HG03039 (cell line): ENCODE data around the gene IFIT3.

Experiments used
- ATAC-seq: cut with Tn5 transposase; IDR thresholded peaks from one replicate; pipeline ENCODE4 v1.9.1; 2021; ENCODE audit warnings: mild to moderate bottlenecking, moderate library complexity; ENCODE audit not compliant: unreplicated experiment

IFIT3 gene

DNA sequence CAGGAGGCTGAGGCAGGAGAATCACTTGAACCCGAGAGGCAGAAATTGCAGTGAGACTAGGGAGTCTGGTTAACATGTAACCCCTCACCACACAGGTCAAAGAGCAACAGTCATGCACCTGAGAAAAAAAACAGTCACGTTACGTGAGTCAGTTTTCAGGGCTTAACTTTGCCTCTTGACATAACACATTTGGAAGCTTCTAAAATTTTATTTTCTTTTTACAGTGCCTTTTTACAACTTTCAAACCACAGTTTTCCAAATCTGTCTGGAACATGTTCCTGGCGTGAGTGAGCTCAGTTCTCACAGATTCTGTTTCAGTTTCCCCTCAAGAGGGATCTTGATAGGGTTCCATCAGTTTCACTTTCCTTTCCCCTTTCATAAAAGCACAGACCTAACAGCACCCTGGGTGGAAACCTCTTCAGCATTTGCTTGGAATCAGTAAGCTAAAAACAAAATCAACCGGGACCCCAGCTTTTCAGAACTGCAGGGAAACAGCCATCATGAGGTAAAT is 4.4 kb downstream of the IFIT3 start:
- ATAC-seq: peak; percentile 33

DNA sequence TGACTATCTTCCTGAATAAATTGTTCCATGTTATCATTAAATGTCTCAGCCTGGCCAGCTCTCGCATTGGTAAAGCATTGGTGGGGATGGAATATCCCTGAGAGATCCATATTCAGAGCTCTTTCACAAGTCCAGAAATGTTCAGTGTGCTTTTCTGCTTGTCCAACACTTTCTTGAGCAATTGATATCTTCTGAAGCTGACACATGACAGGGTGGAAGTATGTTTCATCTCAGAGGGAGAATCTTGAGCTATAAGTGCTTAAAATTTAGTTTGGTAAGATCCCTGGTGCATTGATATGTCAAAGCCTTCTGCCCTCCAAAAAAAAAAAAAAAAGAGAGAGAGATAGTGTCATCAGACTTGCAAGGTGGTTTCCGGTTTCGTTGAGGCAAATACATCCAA is 7.4 kb downstream of the IFIT3 start:
- ATAC-seq: no peak

DNA sequence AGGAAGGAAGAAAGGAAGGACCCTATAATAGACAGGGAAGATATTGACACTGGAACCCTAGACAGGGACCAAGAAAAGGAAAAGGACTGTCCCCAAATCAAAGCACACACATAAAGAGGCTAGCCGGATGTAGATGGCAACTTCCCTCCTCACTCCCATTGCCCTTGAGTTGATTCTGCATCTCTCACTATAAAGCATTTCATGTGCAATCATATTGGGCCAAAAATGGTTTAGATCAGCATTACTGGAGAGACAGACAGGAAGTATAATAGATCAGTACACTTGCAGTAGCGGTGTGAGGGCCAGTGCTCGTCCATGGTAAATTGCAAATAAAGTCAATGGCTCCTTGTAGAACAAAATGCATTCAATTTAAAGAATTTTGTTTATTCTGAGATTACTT is 8.4 kb downstream of the IFIT3 start:
- no peak for ATAC-seq

DNA sequence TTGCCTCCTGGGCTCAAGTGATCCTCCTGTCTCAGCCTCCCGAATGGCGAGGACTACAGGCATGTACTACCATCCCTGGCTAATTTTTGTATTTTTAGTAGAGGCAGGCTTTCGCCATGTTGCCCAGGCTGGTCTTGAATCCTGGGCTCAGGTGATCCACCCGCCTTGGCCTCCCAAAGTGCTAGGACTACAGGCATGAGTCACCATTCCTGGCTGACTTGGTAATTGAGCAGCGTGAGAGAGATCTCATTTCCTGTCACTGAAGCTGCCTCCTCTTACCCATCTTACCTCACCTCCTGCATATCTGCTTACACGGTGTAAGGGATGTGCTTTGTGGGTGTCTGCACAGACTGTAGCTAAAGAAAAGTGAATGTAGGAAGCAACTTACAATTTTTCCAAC is 9.7 kb downstream of the IFIT3 start:
- no peak for ATAC-seq

DNA sequence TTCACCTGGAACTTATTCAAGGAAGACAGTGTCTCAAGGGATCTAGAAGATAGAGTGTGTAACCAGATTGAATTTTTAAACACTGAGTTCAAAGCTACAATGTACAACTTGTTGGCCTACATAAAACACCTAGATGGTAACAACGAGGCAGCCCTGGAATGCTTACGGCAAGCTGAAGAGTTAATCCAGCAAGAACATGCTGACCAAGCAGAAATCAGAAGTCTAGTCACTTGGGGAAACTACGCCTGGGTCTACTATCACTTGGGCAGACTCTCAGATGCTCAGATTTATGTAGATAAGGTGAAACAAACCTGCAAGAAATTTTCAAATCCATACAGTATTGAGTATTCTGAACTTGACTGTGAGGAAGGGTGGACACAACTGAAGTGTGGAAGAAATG is 10.9 kb downstream of the IFIT3 start:
- no peak for ATAC-seq

DNA sequence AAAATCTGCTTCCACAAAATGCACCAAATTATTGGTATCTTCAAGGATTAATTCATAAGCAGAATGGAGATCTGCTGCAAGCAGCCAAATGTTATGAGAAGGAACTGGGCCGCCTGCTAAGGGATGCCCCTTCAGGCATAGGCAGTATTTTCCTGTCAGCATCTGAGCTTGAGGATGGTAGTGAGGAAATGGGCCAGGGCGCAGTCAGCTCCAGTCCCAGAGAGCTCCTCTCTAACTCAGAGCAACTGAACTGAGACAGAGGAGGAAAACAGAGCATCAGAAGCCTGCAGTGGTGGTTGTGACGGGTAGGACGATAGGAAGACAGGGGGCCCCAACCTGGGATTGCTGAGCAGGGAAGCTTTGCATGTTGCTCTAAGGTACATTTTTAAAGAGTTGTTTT is 12.1 kb downstream of the IFIT3 start:
- ATAC-seq: no peak

DNA sequence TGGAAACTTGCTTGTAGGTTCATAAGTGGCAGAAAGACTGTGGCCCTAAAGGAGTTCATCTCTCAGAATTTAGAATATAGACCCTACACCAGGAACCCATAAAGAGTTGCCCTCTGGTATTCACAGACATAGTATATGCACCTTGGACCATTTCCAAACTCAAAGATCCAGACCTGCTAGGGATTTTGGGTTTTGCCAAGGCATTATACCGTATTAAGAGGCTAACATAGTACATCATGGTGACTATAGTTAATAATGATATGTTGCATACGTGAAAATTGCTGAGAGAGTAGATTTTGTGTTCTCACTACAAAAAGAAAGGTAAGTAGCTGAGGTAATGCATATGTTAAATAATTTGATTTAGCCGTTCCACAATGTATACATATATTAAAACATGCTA is 13.9 kb downstream of the IFIT3 start:
- no peak for ATAC-seq

DNA sequence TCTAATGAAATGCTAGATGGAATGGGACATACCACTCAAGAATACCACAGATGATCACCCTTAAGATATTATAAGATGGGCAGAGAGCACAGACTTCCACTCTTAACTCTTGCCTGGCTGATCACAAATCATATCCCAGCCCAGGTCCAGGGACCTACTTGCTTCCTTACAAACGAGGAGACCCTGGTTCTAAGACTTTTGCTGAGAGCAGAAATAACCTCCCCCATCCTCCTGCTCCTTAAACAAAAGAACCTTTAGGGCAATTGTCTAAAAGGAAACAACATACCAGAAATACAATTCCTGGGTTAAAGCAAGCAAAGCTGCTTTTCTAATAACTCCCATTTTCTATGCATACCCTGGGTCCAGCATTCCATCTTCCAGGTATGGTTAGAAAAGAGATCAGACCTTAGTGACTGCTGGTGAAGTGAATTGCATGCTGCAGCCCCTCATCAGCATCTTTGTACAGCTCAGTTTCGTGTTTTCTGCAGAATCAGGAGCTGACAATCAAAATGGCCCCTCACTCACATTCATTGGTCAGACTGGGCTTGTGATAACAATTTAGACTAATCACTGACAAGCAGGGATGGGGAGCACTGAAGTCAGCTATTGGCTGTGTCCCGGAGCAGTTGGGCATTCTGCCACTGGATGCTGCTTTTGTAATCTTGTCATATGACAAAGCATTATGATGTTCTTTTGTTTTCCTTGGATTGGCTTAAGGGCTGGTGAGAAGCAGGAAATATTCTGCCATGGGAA is 14.6 kb downstream of the IFIT3 start:
- ATAC-seq: no peak

DNA sequence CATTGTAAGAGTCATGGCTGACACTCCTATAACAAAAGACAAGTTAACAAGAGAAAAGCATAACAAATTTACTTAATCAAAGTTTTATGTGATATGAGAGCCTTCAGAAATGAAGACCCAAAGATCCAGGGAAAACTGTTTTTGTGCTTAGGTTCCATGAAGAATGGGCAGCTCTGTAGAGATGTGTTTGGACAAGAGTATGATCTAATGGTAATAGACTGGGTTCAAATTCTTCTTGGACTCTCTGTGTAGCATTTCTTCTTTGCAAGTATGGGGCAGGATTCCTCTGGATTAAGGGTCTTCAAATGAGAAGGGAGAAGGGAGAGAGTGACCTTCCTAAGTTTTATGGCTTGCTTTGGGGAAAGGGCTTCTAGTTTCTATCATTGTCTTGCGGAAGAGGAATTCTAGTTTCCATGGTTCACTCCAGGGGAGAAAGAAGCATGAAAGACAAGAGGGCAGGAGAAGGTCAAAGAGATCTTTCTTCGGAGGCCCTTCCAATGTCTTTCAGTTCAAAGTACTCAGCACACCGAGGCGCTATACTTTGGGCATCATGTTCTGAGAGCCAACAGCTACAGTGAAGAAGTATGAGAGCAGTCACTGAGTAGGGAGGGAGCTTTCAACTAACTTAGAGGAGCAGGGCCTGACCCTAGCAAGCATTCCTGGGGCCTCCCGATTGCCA is 15.4 kb downstream of the IFIT3 start:
- ATAC-seq: no peak

DNA sequence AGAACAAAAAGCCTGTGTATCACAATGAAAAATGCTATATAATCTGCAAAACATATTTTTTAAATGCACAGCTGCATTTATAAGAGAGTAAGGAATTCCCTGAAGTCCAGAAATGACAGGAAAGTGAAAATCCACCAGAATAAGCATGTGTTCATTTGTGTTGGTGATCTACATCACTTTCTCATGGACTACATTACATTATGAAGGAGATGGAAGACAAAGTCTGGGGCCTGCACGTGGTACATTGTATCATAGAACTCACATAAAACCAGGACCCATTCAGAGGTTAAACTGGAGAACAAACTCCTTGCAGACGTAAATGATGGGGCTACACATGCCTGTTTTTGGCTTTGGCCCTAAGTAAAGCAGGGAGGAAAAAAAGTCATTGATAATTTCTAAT is 16.4 kb downstream of the IFIT3 start:
- ATAC-seq: no peak

DNA sequence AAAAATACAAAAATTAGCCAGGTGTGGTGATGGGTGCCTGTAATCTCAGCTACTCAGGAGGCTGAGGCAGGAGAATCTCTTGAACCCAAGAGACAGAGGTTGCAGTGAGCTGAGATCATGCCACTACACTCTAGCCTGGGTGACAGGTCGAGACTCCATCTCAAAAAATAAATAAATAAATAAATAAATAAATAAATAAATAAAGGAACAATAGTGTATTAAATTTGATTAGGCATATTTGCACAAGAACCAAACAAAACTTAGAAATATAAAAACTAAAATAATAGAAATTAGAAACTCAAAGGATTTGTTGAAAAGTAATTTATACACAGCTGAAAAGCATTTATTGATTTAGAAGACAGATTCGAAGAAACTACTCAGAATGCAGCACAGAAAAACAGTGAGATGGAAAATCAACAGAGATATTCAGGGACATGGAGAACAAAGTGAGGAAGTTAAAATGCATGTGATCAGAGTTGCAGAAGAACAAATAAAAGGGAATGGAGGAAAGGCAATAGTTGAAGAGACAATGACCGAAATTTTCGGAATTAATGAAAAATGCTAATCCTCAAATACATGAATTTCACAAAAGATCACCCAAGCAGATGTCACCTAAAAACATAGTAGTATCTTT is 17.7 kb downstream of the IFIT3 start:
- ATAC-seq: no peak

DNA sequence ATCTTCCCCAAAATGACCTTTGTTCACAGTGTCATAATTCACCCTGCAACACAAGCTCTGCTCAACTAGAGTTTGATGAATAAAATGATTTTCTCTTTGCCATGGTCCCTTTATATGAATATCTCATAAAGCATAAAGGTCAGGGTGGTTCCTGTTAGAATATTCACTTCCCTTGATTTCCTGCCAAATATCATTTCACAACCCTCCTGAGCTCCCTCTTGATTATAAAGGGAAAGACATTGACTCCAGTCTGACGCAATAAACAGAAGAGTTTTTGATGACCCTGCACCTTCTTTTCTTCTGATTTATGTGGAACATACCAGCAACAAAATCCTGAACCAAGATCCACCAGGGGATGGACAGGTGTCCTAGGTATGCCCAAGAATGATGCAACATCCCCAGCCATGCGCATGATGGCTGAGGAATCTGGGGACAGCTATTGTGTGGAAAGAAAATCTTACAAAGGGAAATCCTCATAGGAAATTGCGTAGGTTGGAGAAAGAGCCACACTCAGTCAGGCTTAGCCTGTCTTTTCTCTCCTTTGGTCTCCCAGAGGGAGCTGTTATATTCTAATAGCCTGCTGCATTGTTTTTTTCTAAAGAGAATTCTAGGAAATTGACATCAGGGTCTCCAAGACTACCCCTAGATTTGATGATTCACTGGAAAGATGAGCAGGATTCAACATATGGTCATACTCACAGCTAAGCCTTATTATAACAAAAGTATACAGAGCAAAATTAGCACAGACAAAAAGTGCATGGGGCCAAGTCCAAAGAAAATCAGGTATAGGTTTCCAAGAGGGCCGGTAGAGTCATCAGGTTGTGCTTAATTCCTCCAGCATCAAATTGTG is 18.8 kb downstream of the IFIT3 start:
- no peak for ATAC-seq

DNA sequence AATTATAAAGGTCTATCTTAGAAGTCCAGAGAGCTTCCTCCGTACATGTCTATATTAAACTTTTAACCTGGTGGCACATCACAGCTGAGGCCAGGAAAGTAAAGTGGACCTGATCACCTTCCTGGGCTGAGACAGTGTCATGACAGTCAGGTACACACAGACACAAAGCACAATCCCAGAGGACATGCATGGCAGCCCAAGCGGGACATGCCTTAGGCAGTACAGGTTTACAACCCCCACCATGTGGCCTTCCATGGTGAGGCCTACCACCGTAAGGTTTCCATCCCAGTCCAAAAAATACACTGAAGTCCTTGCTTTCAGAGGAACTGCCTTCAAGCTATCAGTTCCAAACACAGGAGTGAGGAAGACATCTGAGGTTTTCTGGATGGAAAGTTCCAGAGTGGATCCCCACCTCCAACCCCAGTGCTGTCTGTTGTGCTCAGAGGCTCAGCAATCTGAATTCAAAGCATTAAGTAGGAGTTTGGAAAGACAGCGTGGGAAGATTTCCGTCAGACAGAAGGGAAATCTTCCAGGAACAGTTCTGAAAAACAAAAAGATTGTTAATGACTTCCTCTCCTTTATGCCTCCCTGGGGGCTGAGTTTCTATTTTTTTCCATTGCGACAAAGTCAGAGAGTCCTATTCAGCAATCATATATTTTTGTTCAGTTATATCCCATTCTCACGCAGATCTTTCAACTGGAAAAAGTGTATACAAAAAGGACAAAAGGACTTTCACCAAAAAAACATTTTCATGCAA is 20.1 kb downstream of the IFIT3 start:
- no peak for ATAC-seq

DNA sequence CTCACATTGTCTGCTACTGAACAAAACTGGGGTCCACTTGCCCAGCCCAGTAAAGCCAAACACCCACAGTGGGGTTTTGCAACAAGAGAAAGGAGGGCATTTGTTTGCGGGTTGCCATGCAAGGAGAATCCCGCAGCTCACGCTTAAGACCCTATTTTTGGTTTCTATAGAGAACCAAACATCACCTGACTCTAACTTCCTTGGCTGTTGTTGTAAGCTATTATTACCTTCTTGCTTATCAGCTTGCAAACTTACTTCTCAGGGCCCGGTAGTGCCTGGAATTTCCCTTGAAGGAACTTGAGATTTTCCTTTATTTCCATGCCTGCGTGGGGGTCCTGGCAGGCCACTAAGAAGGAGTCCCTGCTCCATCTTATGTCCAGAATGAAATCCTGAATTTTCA is 20.7 kb downstream of the IFIT3 start:
- no peak for ATAC-seq

DNA sequence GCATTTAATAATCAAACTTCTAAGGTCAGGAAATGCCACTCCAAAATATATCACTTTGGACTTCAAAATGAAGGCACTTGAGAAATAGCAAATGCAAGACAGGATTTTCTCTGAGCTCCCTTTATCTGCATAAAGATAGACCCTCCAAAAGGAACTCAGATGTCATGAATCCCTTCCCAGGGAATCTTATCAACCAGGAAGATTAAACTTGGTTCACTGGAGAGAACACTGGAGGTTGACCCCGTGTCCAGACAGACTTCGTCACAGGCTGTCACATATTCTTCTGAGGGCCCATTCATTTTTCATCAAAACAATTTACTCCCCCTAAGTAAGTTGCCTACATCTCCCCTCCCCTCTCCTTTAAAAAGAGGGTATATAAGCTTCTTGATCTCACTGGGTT is 21.2 kb downstream of the IFIT3 start:
- ATAC-seq: no peak

DNA sequence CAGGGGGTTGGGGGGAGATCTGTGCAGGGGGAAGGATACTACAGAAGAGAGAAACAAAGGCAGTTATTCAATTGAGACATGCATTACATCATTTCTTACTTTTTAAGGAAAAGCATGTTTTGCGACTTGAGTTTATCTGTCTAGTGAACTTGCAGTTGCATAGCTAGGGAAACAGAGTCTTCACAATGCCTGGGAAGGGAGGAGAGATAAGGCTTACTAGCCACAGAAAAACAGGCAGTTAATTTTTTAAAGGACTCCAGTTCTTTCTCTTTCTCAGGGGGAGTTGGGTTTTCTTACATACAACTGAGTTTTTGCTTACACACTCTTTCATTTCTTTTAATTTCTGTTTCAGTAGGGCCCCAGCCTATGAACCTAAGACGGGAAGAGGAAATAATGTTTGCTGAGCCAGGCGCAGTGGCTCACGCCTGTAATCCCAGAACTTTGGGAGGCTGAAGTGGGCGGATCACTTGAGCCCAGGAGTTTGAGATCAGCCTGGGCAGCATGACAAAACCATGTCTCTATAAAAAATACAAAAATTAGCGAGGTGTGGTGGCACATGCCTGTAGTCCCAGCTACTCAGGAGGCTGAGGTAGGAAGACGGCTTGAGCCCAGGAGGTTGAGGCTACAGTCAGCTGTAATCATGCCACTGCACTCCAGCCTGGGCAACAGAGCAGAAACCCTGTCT is 23.0 kb downstream of the IFIT3 start:
- peak; percentile 36 for ATAC-seq

DNA sequence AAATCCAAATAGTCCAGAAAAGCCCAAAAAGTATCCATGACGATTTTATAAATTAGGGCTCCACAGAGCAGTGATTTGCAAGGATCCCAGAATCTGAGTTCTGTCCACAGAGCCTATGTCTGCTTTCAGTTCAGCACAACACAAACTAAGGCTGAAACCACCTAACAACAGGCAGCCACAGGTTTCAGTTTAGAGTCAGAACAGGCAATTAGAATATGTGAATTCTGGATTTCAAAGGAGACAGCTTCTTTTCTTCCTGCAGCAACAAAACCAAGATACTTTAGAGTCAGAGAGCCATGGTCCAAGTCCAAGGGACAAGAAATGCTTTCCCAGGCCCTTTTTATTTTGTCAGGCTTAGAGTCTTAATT is 23.6 kb downstream of the IFIT3 start:
- peak; percentile 79 for ATAC-seq

DNA sequence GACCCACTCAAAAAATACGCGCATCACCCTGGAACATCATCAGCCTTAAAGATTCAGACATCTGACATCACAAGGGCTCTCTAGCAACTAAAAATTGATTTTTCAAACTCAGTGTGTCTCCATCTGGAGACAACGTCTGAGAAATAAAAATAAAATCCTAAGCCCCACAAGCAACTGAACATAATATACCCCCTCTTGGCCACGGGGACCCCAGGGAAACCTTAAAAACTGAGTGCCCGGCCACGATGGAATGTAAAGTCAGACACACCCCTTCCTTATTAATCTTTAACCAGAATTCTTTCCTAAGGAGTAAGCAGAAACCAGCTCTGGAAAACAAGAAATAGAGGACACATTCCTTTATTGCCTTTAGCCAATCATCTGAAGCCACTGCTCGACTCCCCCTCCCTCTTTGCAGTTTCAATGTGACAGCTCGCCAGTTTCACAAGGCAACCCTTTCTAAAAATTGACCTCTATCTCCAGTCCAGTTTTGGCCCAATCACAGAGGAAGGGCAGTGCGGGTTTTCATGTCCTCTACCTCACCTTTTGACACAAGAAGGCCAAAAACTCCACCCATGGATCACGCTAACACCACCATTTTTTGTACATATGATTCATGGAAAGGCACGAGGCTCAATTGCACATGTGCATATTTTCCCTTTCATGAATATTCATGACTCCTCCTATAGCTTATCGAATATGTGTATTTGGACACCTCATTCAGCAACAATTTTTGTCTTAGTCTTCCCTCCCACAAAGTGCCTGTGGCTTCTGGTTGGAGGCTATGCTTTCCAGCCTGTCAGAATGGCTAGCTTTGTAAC is 24.2 kb downstream of the IFIT3 start:
- no peak for ATAC-seq

DNA sequence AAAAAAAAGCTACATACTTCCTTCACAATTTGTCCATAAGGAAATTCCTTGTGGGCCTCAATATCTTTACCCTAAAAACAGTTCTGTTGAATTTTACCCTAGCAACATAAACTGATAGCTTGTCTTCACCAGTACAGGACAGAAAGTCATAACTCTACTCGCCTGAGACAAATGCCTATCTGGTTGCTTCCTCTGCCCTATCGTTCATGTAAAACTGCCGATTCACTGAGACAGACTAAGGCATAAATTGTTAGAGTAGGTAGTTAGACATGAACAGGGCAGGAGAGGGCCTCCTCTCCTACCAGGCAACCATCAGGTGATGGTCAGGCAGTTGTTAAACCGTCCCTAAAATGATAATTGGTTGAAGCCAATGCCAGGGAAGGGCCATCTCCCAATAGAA is 25.0 kb downstream of the IFIT3 start:
- ATAC-seq: no peak
